ENCODE data around the gene AFTPH.

The AFTPH gene

DNA sequence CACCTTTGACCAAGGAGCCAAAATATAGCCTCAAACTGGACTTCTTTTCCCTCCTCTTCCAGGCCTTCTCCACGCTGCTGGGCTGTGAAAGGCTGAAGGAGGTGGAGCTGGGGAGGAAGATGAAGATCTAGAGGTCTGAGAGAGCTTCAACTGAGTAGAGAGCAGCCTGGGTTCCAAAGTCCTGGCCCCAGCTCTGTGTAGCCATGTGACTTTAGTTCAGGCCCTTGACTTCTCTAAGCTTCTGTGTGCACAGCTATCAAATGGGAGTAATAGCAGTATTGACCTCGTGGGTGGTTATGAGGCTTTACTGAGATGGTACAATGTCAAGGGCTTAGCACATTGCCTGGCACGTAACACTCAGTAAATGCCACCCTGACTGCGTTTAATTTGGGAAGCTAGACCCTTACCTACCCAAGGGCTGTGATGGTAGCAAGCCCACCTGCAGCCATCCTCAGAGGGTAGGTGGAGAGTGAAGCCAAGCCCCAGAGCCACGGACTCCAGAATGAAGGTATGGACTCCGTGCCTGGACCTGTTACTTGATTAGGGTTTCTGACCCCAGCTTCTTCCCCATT lies 91.2 kb downstream of the AFTPH start:
- DNase-seq: no peak

DNA sequence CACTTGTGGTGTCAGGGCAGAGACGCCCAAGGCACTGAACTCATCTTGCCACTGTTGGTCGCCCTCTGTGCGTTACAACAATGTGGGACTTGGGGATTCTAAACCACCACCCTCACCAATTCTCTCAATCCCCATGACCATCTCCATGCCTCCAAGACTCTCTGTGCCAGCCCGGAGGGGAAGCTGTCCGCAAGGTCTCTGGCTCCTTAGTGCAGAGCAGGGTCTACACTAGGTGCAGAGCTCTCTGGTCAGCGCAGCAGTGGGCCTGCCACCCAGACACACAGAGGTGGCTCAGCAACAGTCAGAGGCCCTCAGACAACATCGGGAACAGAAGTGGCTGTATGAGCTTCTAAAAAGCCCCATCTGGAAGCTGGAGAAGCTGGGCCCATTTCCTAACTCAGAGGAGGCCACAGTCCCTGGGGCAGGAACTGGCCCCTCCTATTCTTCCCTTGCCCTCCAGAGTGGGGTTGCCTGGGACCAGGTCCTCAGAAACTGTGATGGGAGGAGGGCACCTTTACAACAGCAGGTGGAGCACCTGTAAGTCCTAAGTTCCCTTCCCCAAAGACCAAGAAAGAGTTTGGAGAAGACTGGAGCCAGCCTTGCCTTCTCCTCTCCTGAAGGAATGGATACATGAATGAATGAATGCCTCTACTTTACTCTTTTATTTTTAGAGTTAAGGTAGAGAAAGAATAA lies 91.9 kb downstream of the AFTPH start:
- DNase-seq: no peak

DNA sequence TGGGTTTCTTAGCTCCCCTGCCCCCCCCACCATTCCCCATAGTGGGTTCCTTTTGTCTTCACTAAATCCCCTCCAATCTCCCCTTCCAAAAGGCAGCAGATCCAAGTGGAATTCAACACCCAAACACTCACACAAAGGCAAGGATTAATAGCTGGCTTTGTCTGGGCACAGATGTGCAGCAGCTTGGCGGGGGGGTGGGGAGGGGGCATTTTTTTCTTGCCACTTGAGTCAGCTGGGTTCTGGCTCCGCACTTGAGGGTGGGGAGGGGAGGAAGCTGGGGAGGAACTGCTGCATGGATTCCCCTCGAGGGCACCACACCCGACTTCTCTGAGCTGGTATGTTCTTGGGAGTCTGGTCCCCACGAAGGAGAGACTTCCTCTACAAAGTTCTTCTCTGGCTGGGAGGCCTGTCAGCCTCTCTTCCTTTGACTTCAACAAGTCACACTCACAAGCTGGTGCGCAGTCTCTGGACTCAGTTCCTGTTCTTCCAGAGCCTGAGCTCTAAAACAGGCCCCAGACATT lies 93.6 kb downstream of the AFTPH start:
- no peak for DNase-seq

- DNase-seq: no peak
Measured at GRCh38 chr2:64620661-64621060, 96.5 kb downstream of the AFTPH start.

GRCh38 chr2:64622443-64623241 lies 98.5 kb downstream of the AFTPH start:
- no peak for DNase-seq

DNA sequence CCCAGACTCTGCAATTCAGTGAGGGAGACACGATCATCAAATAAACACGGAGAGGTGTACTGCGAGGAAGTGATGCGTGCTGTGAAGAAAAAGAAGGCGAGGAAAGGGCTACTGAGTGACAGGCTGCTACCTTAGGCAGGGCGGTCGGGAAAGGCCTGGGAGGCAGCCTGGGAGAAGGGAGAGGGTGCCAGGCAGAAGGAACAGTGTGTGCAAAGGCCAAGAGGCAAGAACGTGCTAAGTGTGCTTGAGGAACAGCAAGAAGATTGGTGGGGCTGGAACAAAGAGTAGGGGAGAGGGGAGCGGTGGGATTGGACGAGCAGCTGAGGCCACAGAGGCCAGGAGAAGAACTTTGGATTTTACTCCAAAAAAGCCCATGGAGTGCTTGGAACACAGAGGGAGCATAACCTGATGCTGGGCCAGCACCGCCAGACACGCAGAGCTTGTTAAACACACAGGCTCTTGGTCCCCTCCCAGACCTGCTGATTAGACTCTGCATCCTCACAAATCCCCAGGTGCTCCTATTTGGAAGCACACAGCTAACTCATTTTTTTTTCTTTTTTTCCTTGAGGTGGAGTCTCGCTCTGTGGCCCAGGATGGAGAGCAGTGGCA lies 99.2 kb downstream of the AFTPH start:
- no peak for DNase-seq

DNA sequence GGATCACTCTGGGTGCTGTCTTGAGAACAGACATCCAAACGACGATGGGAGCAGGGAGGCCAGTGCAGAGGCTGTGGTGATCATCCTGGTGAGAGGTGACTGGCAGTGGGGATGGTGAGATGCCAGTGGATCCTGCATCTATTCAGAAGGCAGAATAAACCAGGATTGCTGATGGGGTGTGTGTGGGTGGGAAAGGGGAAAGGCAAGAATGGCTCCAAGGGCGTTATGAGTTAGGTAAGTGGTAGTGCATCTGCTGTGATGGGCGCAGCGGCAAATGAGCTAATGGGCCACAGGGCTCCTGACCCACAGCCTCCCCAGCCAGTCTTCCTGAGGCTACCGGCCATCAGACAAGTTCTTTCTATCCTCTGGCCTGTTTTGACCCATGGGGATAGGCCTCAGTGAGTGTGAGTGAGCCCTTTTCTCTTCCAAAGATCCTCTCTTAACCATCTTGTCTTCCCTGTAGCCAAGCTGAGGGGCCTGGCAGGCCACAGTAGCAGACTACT lies 100.0 kb downstream of the AFTPH start:
- no peak for DNase-seq

- DNase-seq: no peak
Measured at GRCh38 chr2:64624862-64625261, 100.7 kb downstream of the AFTPH start.

- no peak for DNase-seq
Measured at GRCh38 chr2:64625299-64626145, 101.4 kb downstream of the AFTPH start.

DNA sequence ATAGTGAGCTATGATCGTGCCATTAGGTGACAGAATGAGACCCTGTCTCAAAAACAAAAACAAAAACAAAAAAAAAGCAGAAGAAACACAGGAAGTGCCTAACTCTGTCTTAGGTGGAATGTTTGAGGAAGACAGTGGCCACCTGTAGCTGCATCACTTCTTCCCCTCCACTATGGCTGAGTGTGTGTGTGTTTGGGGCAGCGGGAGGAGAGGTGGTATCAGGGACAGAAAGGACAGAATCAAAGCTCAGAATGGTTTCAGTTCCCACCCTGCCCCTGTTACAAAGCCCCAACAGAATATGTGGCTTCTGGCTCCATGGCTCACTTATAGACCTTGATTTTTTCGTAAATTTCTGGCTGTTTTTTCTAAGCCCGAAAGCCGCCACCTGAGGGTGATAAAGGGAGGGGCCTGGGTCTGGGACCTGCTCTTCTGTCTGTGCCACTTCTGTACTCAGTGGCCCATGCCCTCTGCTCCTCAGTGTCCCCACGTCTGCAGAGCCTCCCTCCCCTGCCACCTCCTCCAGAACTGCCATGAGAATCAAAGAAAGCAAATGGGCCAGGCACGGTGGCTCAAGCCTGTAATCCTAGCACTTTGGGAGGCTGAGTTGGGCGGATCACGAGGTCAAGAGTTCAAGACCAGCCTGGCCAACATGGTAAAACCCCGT lies 102.2 kb downstream of the AFTPH start:
- DNase-seq: no peak

DNA sequence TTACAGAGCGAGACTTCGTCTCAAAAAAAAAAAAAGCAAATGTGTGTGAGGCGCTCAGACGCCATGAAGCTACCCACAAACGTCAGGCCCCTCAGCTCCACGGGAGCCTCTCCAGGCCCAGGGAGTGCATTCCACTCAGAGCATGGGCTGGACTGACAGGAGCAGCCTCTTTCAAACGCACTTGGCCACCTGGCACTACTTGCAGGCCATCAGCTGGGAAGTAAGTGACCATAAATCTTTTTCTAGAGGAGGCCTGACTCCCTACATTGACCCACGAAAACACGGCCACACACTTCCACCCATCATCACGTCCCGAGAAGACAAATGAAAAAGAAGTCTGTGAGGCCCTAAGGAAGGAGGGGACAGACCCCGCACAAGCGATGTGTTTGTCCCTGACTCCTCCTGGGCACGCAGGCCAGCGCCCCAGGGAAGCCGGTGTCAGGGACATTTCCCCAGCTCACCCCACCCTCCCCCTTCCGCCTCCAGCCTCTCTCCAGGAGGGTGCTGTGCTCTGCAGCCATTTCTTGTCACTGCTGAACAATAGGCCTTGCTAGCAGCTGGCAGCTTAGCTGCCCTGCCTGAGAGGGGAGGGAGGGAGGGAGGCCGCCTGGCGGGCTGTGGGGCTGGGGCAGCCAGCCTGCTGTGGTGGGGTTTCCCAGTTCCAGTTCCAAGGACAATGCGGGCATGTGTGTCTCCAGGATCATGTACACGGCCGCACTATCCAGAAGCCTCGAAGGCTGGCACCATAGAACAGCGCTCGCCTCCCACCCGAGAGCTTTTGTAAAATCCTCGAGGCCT lies 103.0 kb downstream of the AFTPH start:
- peak; percentile 86 for DNase-seq

DNA sequence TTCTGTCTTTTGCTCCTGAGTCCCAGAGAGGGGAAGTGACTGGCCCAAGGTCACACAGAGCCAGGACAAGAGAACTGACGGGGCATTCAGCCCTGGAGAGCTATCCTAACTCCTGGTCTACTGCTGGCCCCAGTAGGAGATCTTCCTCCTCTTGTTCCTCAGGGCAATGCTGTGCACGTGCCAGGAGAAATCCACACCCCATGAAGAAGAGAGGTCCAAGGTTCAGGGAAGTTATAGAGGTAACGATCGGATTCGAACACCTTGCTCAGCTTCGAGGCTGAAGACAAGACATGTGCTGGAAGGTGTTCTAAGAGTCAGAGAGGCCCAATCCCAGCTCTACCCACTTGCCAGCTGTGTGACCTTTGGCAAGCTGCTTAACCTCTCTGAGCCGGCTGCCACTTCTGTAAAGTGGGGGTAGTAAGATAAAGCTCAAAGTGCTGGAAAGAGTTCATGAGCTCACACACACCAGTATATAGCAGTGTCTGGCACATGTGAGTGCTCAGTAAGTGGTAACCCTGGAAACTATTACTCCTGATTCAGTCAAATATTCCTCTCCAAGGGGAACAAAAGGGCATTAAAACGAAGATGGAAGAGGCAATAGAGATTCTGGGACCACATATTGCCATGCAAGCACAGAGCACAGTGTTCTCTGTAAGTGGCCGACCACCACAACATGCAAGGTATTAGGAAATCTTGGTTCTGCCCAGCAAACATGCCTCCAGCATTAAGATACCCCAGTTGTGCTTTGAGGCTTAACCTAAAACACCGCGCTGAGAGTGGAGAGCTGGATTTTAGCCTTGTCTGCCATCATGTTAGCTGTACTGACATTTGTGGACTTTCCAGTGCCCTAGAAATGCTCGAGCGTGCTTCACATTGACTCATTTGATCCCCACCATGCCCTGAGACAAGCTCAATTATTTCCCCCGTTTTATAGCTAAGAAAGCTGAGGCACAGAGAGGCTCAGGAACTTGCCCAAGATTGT lies 104.0 kb downstream of the AFTPH start:
- no peak for DNase-seq

DNA sequence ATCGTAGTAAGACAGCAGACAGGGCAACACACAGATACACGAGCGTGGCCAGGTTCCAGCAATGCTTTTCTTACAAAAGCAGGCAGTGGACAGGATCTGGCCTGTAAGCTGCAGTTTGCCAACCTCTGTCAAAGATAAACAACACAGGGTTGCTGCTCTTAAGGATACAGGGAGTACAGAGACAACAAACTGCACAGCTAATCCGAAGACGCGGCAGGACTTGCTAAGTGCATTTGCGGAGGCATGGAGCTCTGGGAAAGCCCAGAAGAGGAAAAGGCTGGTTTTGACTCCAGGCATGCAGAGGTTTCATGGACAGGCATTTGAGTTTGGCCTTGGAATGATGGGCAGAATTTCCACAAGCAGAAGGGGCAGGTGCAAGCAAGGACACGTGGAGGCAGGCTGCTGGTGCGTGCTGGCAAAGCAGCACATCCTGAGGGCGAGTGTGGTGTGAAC lies 105.2 kb downstream of the AFTPH start:
- DNase-seq: no peak

DNA sequence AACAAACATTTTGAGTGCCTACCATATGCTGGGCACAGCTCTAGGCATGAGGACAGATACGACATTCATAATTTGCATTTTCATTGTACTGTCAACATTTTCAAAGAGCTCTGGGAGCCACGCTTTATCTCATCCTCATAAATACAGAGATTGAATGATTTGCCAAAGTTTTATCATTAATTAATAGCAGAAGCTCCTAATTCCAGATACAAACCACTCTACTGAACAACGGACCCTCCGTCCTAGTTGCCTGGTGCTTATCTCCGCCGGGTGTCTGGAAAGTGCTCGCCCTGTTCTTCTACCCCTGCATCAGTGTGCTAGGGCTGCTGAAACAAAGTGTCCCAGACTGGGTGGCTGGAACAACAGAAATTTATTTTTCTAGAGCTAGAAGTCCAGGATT lies 105.7 kb downstream of the AFTPH start:
- no peak for DNase-seq

DNA sequence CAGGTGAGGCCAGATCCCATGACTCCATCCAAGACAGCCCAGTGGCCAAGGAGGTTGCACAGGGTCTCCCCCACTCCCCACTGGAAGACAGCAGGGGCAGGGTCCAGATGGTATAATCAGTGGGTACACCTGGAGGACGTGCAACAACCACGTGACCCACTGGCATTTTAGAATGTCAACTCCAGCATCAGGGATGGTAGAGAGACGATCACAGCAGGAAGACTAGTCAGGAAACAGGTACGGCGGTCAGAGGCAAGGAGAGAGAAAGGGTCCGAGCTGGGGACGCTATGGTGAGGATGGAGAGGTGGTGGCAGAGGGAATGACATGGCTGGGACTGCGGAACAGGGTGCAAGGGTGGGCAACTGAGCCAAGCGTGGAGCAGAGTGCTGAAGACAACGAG lies 106.6 kb downstream of the AFTPH start:
- DNase-seq: no peak

- DNase-seq: no peak
Measured at GRCh38 chr2:64631771-64632170, 107.6 kb downstream of the AFTPH start.

DNA sequence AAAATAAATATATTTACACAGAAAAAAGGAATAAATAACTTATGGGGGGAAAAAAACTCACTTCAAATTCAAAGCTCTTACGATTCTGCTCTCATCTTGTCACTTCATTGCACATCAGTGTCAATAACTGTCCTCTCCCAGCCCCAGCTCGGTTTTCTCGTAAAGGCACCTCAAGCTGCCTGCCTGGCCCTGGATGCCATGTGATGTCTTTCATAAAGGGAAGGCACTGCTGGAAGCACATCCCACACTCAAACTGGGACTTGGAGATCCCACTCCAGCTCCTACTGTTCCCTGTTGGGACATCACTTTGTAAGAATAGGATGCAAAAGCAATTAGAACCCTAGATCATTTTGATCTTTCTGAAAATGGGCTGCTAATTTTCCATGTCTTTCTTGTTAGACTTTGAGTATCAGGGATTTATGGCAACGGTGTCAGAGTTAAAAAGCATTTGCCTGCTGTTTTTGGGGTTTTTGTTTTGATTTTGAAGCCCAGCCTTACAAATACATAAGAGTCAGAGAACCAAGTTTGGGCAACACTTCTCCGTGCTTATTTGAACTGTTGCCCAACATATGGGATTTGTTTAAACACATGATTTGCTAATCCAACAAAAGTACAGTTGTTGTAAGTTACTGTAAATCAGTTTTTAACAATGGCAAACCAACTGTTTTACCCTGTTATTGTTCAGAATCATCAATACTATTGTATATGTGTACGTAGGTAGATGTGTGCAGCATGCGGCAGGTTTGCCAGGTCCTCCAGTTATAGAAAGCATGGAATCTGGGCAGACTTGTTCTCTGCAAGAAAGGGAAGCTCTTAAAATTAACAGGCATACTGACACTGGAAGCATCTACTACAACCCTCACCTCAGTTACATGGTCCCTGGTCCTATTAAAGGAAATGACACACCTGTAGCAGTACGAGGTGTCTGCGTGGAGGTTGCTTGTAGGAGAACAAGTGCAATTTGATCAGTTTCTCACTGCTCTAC lies 109.0 kb downstream of the AFTPH start:
- no peak for DNase-seq
